Activated T-helper 1 cell treated with Interleukin-2 at 50 U/mL for 16 hours (primary cell): ENCODE measurements around the gene EVI5L.

Experiments
- DNase-seq: peaks from one replicate; pipeline ENCODE4 v3.0.0-alpha.2; 2020; ENCODE audit warnings: low read depth

The EVI5L gene

DNA sequence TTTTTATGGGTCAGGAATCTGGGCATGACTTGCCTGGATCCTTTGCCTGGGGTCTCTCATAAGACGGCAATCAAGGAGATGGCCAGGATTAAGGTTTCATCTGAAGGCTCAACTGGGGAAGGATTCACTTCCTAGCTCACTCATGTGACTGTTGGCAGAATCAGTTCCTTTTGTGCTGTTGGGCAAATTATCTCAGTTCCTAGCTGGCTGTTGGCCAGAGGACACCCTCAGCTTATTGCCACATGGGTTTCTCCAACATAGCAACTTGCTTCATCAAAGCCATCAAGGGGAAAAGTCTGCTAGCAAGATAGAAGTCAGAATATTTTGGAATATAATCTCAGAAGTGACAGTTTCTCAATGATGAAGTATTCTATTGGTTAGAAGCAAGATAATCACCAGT lies 12.2 kb upstream of the EVI5L start:
- no peak for DNase-seq

DNA sequence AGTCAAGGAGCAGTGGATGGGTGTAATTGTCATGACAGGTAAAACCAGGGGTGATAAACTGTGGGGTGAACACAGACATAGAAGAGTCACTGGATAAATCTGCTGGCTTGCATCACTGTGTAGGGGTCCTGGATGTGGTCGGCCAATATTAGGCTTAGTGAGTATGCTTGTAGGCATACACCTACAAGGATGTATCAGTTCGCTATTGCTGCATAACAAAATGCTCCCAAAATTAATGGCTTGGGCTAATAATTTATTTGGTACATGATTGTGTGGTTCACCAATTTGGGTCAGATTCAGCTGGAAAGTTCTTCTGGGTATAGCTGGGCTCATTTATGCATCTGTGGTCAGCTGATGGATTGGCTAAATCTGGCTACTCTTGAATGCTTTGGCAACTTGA lies 11.2 kb upstream of the EVI5L start:
- DNase-seq, result no peak

DNA sequence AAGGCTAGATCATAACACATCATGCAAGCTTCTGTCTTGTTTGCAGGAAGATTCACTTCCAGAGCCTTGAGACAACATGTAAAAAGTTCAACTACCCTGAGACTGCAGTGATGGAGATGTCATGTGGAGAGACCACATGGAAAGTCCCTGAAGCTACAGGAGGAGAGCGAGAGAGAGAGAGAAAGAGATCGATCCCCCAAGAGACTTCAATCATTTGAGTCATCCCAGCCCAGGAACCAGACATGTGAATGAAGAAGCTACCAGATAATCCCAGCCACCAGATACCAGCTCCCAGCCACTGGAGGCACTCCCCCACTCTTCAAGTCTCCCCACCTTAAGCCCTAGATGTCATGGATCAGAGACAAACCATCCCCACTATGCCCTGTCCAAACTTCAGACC lies 10.7 kb upstream of the EVI5L start:
- DNase-seq, result no peak

DNA sequence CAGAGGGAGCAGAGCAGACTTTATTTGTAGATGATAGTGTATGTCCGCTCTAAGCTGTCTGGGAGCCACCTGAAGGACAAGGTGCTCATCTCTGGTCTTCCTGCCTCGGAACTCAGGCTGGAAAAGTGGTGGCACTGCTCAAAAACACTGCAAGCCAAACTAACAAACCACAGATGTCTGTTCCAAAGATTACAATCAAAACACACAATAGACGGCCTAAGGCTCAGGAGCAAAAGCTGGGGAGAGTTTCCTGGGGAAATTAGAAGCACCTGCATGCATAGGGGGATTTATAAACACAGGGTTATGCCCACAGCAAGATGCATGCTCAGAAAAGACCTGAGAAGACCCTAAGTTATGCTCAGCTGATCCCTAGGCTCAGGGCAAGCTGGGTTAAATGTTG lies 9.4 kb upstream of the EVI5L start:
- DNase-seq, result no peak

DNA sequence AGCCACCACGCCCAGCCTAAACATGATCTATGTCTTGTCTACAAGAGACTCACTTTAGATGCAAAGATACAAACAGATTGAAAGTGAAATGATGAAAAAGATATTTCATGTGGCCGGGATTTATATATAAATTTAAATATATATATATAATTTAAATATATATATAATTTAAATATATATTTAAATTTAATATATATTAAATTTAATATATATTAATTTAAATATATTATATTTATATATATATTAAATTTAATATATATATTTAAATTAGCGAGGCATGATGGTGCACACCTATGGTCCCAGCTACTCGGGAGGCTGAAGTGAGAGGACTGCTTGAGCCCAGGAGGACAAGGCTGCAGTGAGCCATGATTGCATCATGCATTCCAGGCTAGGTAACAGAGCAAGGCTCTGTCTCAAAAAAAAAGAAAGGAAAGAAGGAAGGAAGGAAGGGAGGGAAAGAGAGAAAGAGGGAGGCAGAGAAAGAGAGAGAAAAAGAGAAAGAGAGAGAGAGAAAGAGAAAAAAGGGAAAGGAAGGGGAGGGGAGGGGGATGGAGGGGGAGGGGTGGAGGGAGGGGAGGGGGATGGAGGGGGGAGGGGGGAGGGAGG lies 7.0 kb upstream of the EVI5L start:
- DNase-seq, result no peak

DNA sequence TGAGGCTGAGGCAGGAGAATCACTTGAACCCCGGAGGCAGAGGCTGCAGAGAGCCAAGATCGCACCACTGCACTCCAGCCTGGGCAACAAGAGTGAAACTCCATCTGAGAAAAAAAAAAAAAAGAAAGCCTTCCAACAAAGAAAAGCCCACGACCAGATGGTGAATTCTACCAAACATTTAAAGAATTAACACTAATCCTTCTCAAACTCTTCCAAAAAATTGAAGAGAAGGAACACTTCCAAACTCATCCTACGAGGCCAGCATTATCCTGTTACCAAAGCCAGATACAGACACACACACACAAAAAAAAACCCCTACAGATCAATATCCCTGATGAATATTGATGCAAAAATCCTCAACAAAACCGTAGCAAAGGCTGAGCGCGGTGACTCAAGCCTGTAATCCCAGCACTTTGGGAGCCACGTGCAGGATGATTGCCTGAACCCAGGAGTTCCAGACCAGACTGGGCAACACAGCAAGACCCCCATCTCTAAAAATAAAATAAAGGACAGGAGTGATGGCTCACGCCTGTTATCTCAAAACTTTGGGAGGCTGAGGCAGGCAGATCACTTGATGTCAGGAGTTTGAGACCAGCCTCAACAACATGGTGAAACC lies 6.2 kb upstream of the EVI5L start:
- no peak for DNase-seq

DNA sequence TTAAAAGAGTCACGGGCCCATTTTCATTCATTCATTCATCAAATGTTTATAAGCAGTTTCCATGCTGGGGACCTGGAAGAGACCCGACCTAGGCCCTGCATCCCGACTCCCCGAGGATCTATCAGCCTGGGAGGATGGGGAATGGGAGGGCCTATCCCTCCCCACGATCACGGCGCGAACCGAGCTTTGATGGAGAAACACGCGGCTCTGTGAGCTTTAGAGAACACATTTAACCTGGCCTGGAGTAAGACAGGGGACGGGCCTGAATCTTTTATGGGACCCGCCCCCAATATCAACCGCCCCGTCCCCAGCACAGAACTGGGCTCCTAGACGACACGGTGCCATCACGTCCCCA lies 875 bp upstream of the EVI5L start:
- no peak for DNase-seq

DNA sequence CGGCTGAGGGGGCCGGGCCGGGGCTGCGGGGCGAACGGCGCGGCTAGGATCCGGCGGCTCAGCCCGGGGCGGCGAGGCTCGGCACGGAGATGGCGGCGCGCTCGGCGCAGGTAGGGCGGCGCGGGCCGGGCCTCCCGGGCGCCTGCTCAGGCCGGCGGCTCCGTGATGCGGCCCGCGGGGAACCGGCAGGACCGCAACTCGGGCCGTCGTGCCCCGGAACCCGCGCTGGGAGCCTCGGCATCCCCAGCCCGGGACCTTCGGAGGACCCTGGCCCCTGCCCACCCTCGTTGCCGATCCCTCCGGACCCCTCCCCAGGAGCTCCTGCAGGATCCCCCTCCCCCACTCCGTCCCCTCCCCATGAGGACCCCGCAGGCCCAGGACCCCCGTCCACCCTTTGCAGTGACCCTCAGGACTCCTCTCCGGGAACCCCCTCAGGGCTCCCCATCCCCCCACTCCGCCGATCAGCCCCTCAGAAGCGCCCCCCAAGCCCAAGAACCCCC lies 304 bp downstream of the EVI5L start:
- no peak for DNase-seq

DNA sequence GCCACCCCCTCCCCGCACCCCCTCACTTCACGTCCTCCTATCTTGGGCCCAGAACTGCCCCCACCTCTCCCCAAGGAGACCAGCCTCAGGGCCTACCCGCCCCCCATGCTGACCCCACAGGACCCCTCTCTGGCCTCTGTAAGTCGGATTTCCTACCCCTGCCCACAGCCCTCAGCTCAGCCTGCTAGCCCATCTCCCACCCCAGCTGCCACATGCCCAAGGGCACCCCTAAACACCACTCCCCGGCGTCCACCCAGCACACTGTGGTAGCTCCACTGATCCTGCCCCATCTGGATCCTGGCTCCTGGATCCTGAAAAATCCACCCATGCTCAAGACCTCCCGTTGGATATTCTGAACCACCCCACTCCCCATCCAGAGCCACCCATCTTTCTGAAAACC lies 805 bp downstream of the EVI5L start:
- no peak for DNase-seq

DNA sequence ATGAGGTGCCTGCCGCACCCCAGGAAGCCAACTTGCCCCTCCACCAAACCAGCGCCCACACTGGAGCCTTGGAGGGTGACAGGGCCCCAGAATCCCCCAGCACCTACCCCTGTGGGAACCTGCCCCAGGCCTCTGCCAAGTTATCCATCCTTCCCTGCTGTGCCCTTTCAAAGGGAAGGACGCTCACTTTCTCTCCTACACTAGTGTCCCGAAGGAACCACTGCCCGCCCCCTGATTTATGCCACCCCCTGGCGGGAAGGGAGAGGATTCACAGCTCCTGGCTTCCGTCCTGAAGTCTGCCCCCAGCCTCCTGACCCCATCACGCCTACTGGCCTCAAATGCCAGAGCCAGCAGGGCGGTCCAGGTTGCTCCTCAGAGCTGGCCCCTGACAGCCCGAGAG lies 1.4 kb downstream of the EVI5L start:
- DNase-seq, result no peak

DNA sequence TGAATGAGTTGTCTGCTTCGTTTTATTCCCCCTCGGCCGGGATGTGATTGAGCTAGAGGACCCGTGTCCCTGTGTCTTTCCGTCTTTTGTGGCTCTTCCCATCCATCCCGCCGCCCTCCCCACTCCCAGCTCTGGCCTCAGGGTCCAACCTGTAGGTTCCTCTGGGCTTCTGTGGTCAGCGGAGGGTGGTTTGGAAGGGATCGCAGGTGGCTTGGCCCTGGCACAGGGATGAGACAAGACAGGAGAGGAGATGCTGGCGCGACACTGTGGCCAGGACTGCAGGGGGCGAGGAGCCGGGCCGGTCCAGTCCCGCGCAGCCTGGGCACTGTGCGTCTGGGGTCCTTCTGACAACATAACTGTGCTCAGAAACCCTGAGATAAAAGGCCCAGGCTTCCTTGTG lies 2.0 kb downstream of the EVI5L start:
- no peak for DNase-seq

DNA sequence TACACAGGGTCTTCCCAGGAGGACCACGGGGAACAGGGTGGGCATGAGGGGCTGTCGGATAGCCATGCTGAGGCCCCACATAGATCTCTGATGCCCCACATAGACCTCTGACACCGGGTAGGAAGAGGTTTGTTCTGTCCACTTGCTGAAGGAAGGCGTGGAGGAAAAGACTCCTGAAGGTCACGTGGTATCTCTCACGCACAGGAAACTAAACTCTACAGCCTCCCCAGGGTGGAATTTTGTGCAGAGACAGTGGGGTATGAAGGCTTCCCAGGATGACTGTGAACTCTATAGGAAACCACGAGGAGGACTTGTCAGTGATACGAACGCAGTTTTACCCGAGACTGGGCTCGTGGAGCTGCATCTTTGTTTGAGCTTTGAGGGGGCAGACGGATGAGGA lies 2.8 kb downstream of the EVI5L start:
- DNase-seq, result no peak

DNA sequence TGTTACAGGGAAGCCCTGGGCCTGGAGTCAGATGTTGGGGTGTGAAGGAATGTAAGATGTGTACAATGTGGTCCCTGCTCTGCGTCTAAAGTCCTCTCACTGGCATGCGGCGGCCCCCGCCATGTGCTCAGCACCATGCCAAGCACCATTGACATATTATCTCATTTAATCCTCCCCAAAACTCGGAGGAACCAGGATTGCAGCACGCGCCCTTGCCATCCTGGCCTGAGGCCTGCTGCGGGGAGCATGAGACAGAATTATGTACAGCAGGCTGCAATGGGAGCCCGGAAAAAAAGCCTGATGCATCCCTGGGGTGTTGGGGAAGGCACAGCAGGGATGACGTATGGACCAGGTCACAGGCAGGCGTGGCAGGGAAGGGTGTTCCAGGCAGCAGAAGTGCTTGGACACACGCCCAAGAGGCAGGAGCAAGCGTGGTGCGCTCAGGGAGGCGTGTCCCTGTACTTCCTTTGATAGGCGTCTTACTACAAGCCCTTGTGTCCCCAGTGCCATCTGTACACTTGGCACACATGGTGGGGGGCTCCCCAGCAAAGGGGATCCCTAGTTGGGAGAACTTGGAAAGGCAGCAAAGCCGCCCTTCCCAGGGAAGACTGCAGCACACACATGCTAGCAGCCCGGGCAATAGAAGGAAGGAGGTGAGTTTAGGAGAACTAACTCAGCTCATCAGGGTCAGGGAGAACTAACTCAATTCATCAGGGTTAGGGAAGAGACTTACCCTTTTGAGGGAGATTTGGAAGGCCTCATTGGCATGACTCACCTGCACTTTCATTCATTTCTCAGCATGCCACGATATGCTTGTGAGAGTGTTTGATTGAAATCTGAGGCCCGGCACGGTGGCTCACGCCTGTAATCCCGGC lies 3.4 kb downstream of the EVI5L start:
- DNase-seq, result no peak

DNA sequence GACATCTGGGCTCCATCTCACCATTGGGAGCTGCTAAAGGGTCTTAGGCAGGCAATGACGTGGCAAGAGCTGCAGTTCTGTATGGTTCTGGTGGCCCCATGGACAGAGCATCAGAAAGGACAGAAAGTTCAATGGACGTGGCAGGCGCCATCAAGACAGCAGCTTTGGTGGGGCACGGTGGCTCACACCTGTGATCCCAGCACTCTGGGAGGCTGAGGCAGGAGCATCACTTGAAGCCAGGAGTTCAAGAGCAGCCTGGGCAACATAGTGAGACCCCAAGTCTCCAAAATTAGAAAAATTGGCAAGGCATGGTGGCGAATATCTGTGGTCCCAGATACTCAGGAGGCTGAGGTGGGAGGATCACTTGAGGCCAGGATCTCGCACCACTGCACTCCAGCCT lies 9.5 kb downstream of the EVI5L start:
- no peak for DNase-seq

DNA sequence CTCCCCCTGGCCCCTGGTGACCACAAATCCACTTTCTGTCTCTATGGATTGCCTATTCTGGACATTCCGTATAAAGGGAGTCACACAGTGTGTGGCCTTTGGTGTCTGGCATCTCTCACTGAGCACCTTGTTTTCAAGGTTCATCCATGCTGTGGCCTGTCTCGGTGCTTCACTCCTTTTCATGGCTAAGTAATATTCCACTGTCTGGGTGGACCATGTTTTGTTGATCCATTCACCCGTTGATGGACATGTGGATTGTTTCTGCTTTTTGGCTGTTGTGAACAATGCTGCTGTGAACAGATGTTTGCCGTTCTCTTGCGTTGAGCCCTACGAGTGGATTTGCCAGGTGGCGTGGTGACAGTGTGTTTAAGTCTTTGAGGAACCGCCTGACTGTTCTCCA lies 10.6 kb downstream of the EVI5L start:
- no peak for DNase-seq

DNA sequence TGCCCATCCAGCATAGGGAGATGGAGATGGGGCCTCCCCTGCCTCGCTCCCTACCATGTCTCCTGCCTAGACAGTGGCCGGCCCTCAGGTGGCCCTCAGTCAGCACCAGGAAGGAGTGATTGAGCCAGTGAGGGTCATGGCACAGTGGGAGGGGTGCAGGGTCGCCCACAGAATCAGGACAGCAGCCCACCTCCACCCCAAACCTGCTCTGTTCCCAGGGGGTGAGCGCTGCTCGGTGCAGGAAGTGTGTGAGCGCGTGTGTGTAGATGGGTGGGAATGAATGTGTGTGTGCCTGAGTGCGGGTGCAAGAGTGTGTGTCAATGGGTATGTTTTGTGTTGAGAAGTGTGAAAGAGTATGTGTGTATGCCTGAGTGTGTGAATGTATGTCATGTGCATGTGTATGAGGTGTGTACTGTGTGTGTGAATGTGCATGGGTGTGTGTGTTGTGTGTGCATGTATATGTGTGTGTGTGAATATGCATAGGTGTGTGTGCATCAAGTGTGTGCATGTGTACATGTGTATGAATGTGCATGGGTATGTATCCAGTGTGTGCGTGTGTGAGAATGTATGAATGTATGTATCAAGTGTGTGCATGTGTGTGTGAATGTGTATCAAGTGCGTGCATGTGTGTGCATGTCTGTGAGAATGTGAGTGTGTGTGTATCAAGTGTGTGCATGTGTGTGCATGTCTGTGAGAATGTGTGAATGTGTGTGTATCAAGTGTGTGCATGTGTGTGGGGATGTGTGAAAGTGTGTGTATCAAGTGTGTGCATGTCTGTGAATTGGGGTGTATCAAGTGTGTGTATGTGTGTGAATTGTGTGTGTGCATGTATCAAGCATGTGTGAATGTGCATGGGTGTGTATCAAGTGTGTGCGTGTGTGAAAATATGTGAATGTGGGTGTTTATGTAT lies 12.0 kb downstream of the EVI5L start:
- DNase-seq, result no peak

DNA sequence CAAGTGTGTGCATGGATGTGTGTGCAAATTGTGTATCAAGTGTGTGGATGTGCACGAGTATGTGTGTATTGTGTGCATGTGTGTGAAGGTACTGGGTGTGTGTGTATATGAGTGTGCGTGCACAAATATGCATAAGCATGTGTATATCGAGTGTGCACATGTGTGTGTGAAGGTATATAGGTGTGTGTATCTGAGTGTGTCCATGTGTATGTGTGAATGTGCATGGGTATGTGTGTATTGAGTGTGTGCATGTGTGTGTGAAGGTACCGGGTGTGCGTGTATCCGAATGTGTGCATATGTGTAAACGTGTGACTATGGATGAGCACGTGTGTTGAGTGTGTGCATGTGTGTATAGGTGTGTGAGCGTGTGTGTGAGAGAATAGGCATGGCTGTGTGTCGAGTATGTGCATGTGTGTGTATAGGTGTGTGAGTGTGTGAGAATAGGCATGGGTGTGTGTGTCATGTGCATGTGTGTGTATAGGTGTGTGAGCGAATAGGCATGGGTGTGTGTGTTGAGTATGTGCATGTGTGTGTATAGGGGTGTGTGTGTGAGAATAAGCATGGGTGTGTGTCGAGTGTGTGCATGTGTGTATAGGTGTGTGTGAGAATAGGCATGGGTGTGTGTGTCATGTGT lies 12.8 kb downstream of the EVI5L start:
- DNase-seq, result no peak

DNA sequence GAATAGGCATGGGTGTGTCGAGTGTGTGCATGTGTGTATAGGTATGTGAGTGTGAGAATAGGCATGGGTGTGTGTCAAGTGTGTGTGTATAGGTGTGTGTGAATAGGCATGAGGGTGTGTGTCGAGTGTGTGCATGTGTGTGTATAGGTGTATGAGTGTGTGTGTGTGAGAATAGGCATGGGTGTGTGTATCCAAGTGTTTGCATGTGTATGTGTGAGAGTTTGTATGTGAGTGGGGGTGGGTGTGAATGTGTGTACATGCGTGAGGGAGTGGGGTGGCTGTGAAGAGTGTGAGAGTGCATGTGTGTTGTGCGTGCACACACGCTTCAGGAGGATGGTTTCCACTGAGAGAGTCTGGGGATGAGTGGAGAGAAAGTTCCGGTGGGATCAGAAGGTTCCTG lies 13.5 kb downstream of the EVI5L start:
- DNase-seq, result no peak

DNA sequence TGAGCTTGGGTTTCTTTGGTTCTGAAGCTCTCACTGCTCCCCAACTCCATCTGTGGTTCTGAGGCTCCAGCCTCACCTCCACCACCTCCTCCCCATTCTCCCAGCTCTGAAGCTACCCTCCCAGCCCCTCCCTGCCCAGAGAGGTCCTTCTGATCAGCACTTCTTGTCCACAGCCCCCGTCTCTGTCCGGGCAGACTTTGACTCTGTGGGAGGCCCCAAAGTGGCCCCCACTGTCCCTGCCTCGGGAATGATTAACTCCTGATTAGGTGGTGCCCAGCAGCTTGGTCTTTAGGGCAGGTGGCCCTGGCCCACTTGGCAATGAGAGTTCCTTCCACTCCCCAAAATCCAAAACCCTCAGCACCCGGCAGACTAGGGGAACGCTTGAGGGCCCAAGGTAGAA lies 14.4 kb downstream of the EVI5L start:
- no peak for DNase-seq

DNA sequence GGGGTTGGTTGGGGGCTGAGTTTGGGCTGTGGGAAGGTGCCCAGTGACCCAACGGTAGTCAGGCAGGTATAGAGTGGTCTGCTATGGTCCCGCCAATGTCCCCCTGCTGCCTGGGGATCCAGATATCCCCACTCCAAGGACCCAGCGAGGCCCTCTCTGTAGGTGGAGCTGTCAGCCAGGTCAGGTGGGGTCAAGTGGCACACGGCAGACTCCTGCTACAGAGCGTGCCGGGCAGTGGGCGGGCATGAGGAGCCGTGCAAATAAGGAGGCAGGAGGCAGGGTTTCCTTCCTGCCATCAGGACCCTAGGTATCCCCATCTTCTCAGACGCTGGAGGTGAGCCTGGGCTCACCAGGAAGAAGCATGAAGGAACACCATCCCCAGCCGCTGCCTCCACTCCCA lies 14.9 kb downstream of the EVI5L start:
- DNase-seq, result no peak

DNA sequence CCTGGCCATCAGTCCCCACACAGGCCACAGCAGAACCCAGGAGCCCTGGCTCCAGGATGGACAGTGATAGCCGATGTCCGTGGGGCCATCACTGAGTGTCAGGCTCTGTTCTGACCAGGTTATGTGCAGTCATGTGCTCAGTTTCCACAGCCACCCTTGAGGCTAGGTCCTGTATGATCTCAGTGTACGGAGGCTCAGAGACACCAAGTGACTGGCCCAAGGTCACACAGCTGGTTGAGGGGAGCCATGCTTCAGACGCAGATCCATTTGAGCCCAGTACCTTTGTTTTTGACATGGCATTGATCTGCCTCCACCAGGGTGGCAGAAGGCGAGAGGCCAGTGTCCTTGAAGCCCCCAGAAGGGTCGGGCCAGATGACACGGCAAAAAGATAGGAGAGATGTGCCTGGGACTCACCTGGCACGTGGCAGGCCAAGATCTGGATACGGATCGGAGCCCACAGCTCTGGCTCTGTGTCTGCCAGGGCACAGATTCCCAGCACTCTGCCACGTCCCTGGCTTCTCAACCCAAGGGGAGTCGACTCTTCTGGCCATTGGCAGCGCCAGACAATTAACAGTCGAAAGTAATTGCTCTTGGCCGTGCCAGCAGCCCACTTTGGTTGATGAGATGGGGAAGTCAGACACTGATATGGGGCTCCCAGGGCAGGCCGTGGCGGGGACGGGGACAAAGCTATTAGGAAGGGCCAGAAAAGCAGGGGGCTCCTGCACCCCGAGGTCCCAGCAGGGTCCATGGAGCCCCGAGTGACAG lies 15.6 kb downstream of the EVI5L start:
- no peak for DNase-seq
